Activated naive CD4-positive, alpha-beta T cell treated with anti-CD3 and anti-CD28 coated beads for 36 hours (primary cell): ENCODE results near the gene ATG12. TPM values are rescaled to one million over a fixed set of nuclear protein-coding genes. Genes with fewer than 3 reads are reported as not detected.

Experiments
- CTCF ChIA-PET: fragments of 350-600 bp; sonication (Branson Sonifier 250); formaldehyde crosslinking; loops from one replicate; lab custom pipeline; 2021; ENCODE audit warnings: antibody characterized with exemption; lab: Charles Lee
- DNase-seq: peaks from one replicate; pipeline ENCODE4 v3.0.0-alpha.2; 2020
- H3K27ac Mint-ChIP-seq: one replicate; pipeline ENCODE4 v1.8.0; 2021; ENCODE audit warnings: mild to moderate bottlenecking, mixed read lengths
- H3K27me3 Mint-ChIP-seq: one replicate; pipeline ENCODE4 v1.8.0; 2021; ENCODE audit warnings: low read depth, mixed read lengths
- H3K36me3 Mint-ChIP-seq: one replicate; pipeline ENCODE4 v1.8.0; 2021; ENCODE audit warnings: low read depth, mixed read lengths
- H3K4me1 Mint-ChIP-seq: one replicate; pipeline ENCODE4 v1.8.0; 2021; ENCODE audit warnings: low read depth, mixed read lengths
- H3K4me3 Mint-ChIP-seq: one replicate; pipeline ENCODE4 v1.8.0; 2021; ENCODE audit warnings: mild to moderate bottlenecking, moderate library complexity, mixed read lengths
- H3K9me3 Mint-ChIP-seq: one replicate; pipeline ENCODE4 v1.8.0; 2021; ENCODE audit warnings: mixed read lengths
- intact Hi-C: fragments of 100-400 bp; cut with micrococcal nuclease; formaldehyde crosslinking; loops from one replicate; pipeline ENCODE4 v1.15.1; 2023
- total RNA-seq, 2 experiments: library from RNA; stranded (reverse); gene quantifications; one replicate each; pipeline ENCODE4 v1.2.3, GENCODE V29; 2021

ATG12 gene
- total RNA-seq, 2 experiments from 2014 or later: 39.1 to 41.3 TPM

DNA sequence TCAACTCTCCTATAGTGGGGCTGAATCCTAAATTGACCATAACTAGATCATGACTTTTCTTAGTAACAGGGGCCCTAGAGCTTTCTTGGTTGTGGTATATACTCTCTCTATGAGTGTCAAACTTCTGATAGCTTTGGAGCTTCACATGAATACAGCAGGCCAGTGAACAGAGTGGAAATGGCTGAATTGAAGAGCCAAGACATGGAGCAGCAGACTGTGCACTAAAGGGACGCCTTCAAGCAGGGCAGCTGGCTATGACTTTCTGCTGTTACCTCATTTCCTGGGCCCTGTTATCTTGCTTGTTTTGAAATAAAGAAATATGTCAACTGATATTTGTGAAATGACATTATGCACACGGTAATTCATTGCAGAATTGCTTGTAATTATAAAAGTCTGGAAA lies 41.3 kb downstream of the ATG12 start:
- intact Hi-C loops: no loop called here
- DNase-seq: no peak
- H3K27ac Mint-ChIP-seq: no peak overlapping the region

DNA sequence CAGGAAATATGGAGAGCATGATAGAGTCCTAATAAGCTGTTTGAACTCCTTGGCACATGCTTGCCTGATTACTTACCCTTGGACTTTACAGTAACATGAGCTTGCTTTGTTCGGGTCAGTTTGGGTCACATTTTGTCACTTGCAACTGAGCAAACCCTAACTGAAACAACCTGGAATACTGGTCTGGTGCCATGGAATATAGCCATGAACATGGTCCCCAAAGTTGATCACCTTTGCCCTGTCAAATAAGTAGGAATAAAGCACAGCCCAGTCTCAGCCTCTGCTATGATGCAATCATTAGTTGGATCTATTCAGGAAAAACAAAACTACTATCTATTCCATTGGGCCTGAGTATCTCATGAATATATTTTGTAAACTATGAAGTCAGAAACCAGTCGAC lies 43.1 kb downstream of the ATG12 start:
- no peaks in the 10 kb centered on the region for H3K4me1 Mint-ChIP-seq
- H3K27me3 Mint-ChIP-seq: peaks cover 10% of the 10 kb centered on the region
- DNase-seq: no peak
- CTCF ChIA-PET: interaction anchor here (0.6 kb wide), 1 partner anchor 584 kb away, joined by 4 read pairs; no protein-coding TSS in a partner anchor
- intact Hi-C loops: no loop called here
- no peaks in the 10 kb centered on the region for H3K36me3 Mint-ChIP-seq
- H3K4me3 Mint-ChIP-seq: no peak overlapping the region
- H3K27ac Mint-ChIP-seq: no peak overlapping the region
- no peaks in the 10 kb centered on the region for H3K9me3 Mint-ChIP-seq

More for the DNA sequence above, 41.3 kb downstream of the ATG12 start:
- Mint-ChIP-seq H3K36me3 (no peaks in the 10 kb centered on the region), H3K27me3 (peaks cover 6% of the 10 kb centered on the region), H3K4me3 (no peak overlapping the region), H3K4me1 (no peaks in the 10 kb centered on the region), H3K9me3 (no peaks in the 10 kb centered on the region)
- CTCF ChIA-PET: no interaction called here

DNA sequence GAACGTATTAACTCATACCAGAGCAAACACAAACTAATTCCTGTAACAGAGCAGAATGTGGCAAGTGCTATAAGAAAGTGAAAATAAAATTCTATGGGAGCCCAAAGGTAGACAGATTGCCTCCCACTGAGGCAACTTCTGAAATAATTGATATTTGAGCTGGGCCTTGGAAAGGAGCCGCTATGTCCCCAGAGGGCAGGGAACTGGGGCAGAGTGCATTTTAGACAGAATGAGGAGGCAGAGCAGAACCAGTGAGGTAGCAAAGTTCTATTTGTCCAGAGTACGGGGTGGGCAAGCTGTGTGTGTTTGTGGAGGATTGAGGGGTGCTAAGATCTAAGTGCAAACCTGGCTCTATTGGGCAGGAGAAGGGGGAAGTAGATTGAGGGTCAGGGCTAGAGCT lies 44.7 kb downstream of the ATG12 start:
- no peak for DNase-seq
- intact Hi-C loops: no loop called here
- Mint-ChIP-seq H3K27me3 (peaks cover 16% of the 10 kb centered on the region), H3K27ac (no peak overlapping the region), H3K36me3 (no peaks in the 10 kb centered on the region), H3K4me1 (no peaks in the 10 kb centered on the region), H3K4me3 (no peak overlapping the region), H3K9me3 (no peaks in the 10 kb centered on the region)
- CTCF ChIA-PET: interaction anchor here (0.6 to 1.0 kb wide), 2 partner anchors 9 to 24 kb away, joined by 3 read pairs; no protein-coding TSS in a partner anchor

DNA sequence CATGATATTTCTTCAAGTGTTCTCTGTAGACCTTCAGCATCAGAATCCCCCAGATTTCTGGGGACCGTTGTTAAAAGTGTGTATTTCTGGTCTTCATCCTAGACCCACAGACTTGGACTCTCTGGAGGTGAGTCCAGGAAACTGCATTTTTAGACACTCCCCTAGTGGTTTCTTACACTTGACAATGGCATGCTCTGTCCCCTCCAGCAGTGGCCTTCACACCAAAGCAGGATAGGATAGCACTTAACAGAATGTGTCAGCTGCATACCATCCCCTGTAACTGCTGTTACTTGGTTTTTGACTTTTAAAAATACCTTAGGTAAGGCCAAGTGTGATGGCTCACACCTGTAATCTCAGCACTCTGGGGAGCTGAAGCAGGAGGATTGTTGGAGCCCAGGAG lies 45.7 kb downstream of the ATG12 start:
- no peak overlapping the region for H3K4me3 Mint-ChIP-seq

DNA sequence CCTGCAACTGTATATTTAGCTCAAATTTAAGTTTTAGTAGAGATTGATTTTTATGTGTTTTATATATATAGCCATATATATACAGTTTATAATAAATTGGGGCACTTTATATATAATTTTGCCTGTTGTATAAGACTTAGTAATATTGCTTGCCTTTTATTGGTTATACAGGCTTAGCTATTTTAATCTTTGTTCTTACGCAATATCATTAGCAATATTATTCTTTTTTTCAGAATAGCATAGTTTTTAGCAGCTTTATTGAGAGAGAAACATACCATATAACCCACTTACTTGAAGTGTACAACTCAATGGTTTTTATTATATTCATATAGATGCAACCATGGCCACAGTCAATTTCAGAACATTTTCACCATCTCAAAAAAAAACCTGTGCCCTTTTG lies 52.9 kb downstream of the ATG12 start:
- H3K9me3 Mint-ChIP-seq: no peaks in the 10 kb centered on the region
- H3K27ac Mint-ChIP-seq: no peak overlapping the region
- no peak overlapping the region for H3K4me3 Mint-ChIP-seq
- DNase-seq: no peak
- intact Hi-C loops: no loop called here
- H3K36me3 Mint-ChIP-seq: no peaks in the 10 kb centered on the region
- H3K4me1 Mint-ChIP-seq: no peaks in the 10 kb centered on the region
- CTCF ChIA-PET: no interaction called here
- H3K27me3 Mint-ChIP-seq: peaks cover 53% of the 10 kb centered on the region

More for the DNA sequence above, 45.7 kb downstream of the ATG12 start:
- H3K27me3 Mint-ChIP-seq: peaks cover 20% of the 10 kb centered on the region
- no peaks in the 10 kb centered on the region for H3K9me3 Mint-ChIP-seq
- no peaks in the 10 kb centered on the region for H3K36me3 Mint-ChIP-seq
- intact Hi-C loops: no loop called here
- no peaks in the 10 kb centered on the region for H3K4me1 Mint-ChIP-seq
- no peak for DNase-seq
- no peak overlapping the region for H3K27ac Mint-ChIP-seq
- CTCF ChIA-PET: interaction anchor here (1.0 kb wide), 1 partner anchor 23 kb away, joined by 3 read pairs; no protein-coding TSS in a partner anchor

DNA sequence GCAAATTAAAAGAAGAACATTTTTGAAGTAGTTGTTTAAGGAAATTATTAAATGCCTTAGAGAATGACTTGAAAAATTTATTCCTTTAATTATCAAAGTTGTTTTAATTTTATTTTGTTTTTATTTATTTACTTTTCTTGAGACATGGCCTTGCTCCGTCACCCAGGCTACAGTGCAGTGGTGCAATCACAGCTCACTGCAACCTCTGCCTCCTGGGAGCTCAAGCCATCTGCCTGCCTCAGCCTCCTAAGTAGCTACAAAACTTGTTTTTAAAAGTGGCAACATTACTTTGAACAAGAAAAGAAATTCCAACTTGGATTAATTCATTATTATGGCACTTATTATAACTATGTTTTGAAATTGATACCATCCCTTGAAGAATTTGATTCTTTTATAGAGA lies 53.9 kb downstream of the ATG12 start:
- Mint-ChIP-seq H3K27ac (no peak overlapping the region), H3K36me3 (no peaks in the 10 kb centered on the region), H3K4me3 (no peak overlapping the region), H3K4me1 (no peaks in the 10 kb centered on the region), H3K27me3 (peaks cover 46% of the 10 kb centered on the region), H3K9me3 (no peaks in the 10 kb centered on the region)
- intact Hi-C loops: no loop called here
- CTCF ChIA-PET: interaction anchor here (0.6 to 0.7 kb wide), 2 partner anchors 9 to 153 kb away, joined by 3 read pairs; no protein-coding TSS in a partner anchor
- no peak for DNase-seq

DNA sequence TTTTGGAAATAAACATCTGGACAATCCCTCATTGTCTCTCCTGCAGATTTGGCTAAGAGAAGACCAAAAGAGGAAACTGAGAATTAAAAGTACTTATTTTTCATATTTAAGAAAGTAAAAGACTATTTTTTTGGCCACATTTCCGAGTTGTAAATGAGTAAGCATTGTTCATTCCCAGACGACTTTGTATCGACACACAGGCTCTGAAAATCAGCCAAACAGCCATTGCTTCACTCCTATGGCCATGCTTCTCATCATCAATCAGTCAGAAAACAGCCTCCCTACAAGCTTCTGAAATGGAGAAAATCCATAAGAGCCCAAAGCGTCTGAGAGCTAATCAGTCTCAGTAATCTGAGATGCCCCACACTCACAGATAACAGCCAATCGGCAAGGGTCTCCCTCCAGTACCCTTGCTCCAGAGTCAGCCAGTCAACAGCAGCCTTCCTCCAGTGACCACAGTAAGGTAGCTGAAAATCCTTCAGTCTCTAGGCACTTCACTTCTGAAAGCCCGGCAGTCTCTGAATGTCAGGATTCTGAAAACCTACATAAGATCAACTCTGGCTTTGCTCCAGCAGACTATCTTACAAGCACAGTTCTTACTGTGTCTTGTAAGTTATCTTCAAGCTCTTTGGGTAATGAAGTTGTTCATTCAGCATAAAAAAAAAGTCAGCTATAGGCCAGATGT lies 55.8 kb downstream of the ATG12 start:
- no peak overlapping the region for H3K27ac Mint-ChIP-seq
- no peaks in the 10 kb centered on the region for H3K36me3 Mint-ChIP-seq
- H3K4me1 Mint-ChIP-seq: no peaks in the 10 kb centered on the region
- CTCF ChIA-PET: interaction anchor here (0.6 kb wide), 1 partner anchor 93 kb away, joined by 3 read pairs; no protein-coding TSS in a partner anchor
- intact Hi-C loops: no loop called here
- no peak overlapping the region for H3K4me3 Mint-ChIP-seq
- no peak for DNase-seq
- H3K9me3 Mint-ChIP-seq: no peaks in the 10 kb centered on the region
- H3K27me3 Mint-ChIP-seq: peaks cover 48% of the 10 kb centered on the region

DNA sequence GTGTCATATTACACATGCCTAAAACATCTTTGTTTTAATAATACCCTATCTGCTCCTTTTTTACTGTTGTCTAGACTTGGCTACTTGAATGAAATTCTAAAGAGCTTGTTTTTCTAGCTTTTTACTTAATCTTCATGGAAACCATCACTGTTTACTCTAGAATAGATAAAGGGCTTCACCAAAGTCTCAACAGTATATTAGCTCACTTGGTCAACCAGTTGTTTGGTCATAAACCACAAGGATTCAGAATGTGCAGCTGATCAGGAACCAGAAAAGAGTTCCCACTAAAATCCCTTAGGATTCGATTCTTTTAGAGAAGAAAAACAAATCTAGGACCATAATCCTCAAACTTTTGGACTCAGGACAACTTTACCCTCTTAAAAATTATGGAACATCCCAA lies 62.9 kb downstream of the ATG12 start:
- Mint-ChIP-seq H3K27me3 (peaks cover 21% of the 10 kb centered on the region), H3K4me3 (no peak overlapping the region), H3K9me3 (no peaks in the 10 kb centered on the region), H3K36me3 (no peaks in the 10 kb centered on the region), H3K4me1 (no peaks in the 10 kb centered on the region), H3K27ac (no peak overlapping the region)
- CTCF ChIA-PET: interaction anchor here (0.6 kb wide), 1 partner anchor 9 kb away, joined by 3 read pairs; no protein-coding TSS in a partner anchor
- no peak for DNase-seq
- intact Hi-C loops: no loop called here

Other genes with a start within 250 kb of the ATG12 start
- under 1 TPM; 0.72 to 0.91 TPM for gene TICAM2, start 239.1 kb downstream of the ATG12 start, total RNA-seq
- 10 to 100 TPM; 34.6 to 35.4 TPM for gene TMED7, start 215.5 kb downstream of the ATG12 start, total RNA-seq
- under 1 TPM; 0.57 to 0.67 TPM for gene CDO1, start 24.9 kb downstream of the ATG12 start, total RNA-seq
- 10 to 100 TPM; 56.6 to 57.8 TPM for gene AP3S1, start 370 bp upstream of the ATG12 start, total RNA-seq
- gene LVRN, start 120.9 kb upstream of the ATG12 start, total RNA-seq: not detected
- gene ARL14EPL, start 190.9 kb upstream of the ATG12 start, total RNA-seq: not detected
- gene COMMD10, start 243.5 kb upstream of the ATG12 start, total RNA-seq: 10 to 100 TPM; 30.0 to 30.9 TPM